PC-3 (cell line): ENCODE data around the gene CLCF1. TPM values are rescaled to one million over a fixed set of nuclear protein-coding genes. Genes with fewer than 3 reads are reported as not detected.

Source experiments
- ATAC-seq: fragments of 200-7000 bp; cut with Tn5 transposase; 2 replicates; pipeline ENCODE4 v1.9.1; 2020; ENCODE audit warnings: mild to moderate bottlenecking, moderate library complexity
- BruUV-seq: library from RNA; stranded (reverse); fragments of 400-500 nt; replicated peaks from 2 replicates; lab custom pipeline; 2021; lab: Mats Ljungman, UMichigan
- CTCF ChIA-PET: fragments of 300-600 bp; sonication (Branson Sonifier 250); formaldehyde crosslinking; loops from one replicate; lab custom pipeline; 2022; ENCODE audit warnings: antibody characterized with exemption; lab: Charles Lee
- POLR2A ChIA-PET: fragments of 300-600 bp; sonication (Branson Sonifier 250); formaldehyde crosslinking; loops from one replicate; lab custom pipeline; 2022; ENCODE audit warnings: antibody characterized with exemption; ENCODE audit not compliant: unreplicated experiment; lab: Charles Lee
- DNase-seq: peaks from one replicate; pipeline ENCODE4 v3.0.0-alpha.2; 2015
- H2AFZ ChIP-seq: fragments of 300-600 bp; sonication (generic); 2 replicates; pipeline ENCODE4 v1.6.0; 2016; ENCODE audit warnings: antibody characterized with exemption, low read length
- H3F3A ChIP-seq: fragments of 300-600 bp; sonication (generic); one replicate; pipeline ENCODE4 v1.6.0; 2017; ENCODE audit warnings: antibody characterized with exemption, low read length, control low read depth, mild to moderate bottlenecking; ENCODE audit not compliant: unreplicated experiment
- H3K27ac ChIP-seq: fragments of 300-600 bp; sonication (generic); 2 replicates; pipeline ENCODE4 v1.5.1; 2016; ENCODE audit warnings: mild to moderate bottlenecking, low read length
- H3K27me3 ChIP-seq: fragments of 300-600 bp; sonication (generic); 2 replicates; pipeline ENCODE4 v1.6.1; 2016; ENCODE audit warnings: low read length, mixed read lengths
- H3K36me3 ChIP-seq: fragments of 300-600 bp; sonication (generic); 2 replicates; pipeline ENCODE4 v1.6.1; 2016; ENCODE audit warnings: low read depth, mixed run types, low read length, mixed read lengths
- H3K4me1 ChIP-seq: fragments of 300-600 bp; sonication (generic); 2 replicates; pipeline ENCODE4 v1.5.1; 2016; ENCODE audit warnings: low read length; ENCODE audit not compliant: insufficient read depth
- H3K4me2 ChIP-seq: fragments of 300-600 bp; sonication (generic); 2 replicates; pipeline ENCODE4 v1.6.0; 2016; ENCODE audit warnings: low read length
- H3K4me3 ChIP-seq: fragments of 300-600 bp; sonication (generic); 2 replicates; pipeline ENCODE4 v1.5.1; 2016; ENCODE audit warnings: mild to moderate bottlenecking, low read length, mixed read lengths
- H3K79me2 ChIP-seq: fragments of 300-600 bp; sonication (generic); 2 replicates; pipeline ENCODE4 v1.6.1; 2017; ENCODE audit warnings: low read length, mixed read lengths
- H3K9ac ChIP-seq: fragments of 300-600 bp; sonication (generic); 2 replicates; pipeline ENCODE4 v1.6.0; 2016; ENCODE audit warnings: mild to moderate bottlenecking, low read length
- H3K9me2 ChIP-seq: fragments of 300-600 bp; sonication (generic); replicated peaks from 2 replicates; pipeline ENCODE4 v1.6.1; 2016; ENCODE audit warnings: mixed run types, low read length, mixed read lengths
- H3K9me3 ChIP-seq: fragments of 300-600 bp; sonication (generic); 2 replicates; pipeline ENCODE4 v1.6.1; 2016; ENCODE audit warnings: low read length, mixed read lengths
- H4K20me1 ChIP-seq: fragments of 300-600 bp; sonication (generic); 2 replicates; pipeline ENCODE4 v1.6.1; 2016; ENCODE audit warnings: low read length, mixed read lengths
- EZH2 ChIP-seq: fragments of 300-600 bp; sonication (generic); IDR thresholded peaks from one replicate; pipeline ENCODE4 v1.6.1; 2017; ENCODE audit warnings: antibody characterized with exemption, mild to moderate bottlenecking, low read length; ENCODE audit not compliant: unreplicated experiment
- EZH2phosphoT487 ChIP-seq: fragments of 300-600 bp; sonication (generic); IDR thresholded peaks from 2 replicates; pipeline ENCODE4 v1.6.1; 2018; ENCODE audit warnings: mild to moderate bottlenecking, antibody characterized with exemption, low read length, borderline replicate concordance
- intact Hi-C: fragments of 100-400 bp; cut with micrococcal nuclease; formaldehyde crosslinking; loops from 2 replicates; pipeline ENCODE4 v1.9.0; 2023
- total RNA-seq: library from RNA; depleted of rRNA; stranded (reverse); fragments of >200 nt; gene quantifications from 2 replicates; pipeline ENCODE4 v1.2.3, GENCODE V29; 2014
- TF ChIP-seq, protein P1 (sequence below): fragments of 300-600 bp; sonication (generic); conservative IDR thresholded peaks from 2 replicates; pipeline ENCODE4 v1.5.1; 2017; ENCODE audit warnings: antibody characterized with exemption, low read depth, mild to moderate bottlenecking, low read length

CLCF1 gene
- total RNA-seq, 1 experiment from 2014 or later, result 48.3 TPM

DNA sequence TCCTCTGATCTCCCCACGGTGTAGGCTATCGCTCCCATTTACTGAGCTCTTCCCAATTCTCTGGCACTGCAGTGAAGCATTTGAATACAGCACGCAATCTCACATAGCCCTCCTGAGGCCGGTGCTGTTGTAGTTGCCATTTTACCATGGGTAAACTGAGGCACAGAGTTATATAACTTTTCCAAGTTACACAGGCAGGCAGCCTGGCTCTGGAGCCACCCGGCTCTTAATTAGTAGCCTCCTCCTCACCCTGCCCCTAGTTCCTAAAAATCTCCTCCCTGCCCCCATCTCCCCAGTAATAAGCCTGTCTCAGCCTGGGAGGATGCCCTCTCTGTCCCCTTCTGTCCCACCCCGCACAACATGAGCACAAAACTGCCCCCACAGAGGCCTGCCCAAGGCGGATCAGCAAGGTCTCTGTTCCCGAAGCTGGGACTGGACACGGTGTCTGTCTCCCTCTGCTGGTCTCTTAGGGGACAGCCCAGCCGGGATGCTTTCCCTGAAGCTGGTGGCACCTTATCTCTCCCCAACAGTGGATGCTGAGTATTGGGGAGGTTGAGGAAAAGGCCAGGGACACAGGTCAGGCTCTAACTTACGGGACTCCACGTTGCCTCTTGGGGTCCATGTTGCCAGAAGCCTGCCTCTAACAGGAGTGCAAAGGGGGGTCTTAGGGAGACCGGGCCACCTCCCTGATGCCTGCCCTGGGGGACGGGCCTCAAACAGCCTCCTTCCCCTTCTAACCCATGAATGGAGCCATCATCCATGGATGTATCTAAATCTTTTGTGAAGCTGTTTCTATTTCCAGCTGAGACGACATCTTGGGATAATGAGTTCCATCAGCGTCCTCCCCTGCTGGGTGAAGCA, 9.1 kb upstream of the CLCF1 start:
- no peak overlapping the region for H3K9ac ChIP-seq
- ATAC-seq, result peak; percentile 51
- no peaks in the 10 kb centered on the region for H3K9me2 ChIP-seq
- H3K9me3 ChIP-seq, result no peaks in the 10 kb centered on the region
- DNase-seq, result peak; percentile 93
- ChIA-PET CTCF (interaction anchor here (0.5 to 4.7 kb wide), 11 partner anchors 8 to 120 kb away, joined by 3 to 55 read pairs (median 8); partner anchors contain the start of gene POLD4), POLR2A (interaction anchor here (0.7 kb wide), 1 partner anchor 37 kb away, joined by 3 read pairs; no protein-coding TSS in a partner anchor)
- TF ChIP-seq, protein P1, sequence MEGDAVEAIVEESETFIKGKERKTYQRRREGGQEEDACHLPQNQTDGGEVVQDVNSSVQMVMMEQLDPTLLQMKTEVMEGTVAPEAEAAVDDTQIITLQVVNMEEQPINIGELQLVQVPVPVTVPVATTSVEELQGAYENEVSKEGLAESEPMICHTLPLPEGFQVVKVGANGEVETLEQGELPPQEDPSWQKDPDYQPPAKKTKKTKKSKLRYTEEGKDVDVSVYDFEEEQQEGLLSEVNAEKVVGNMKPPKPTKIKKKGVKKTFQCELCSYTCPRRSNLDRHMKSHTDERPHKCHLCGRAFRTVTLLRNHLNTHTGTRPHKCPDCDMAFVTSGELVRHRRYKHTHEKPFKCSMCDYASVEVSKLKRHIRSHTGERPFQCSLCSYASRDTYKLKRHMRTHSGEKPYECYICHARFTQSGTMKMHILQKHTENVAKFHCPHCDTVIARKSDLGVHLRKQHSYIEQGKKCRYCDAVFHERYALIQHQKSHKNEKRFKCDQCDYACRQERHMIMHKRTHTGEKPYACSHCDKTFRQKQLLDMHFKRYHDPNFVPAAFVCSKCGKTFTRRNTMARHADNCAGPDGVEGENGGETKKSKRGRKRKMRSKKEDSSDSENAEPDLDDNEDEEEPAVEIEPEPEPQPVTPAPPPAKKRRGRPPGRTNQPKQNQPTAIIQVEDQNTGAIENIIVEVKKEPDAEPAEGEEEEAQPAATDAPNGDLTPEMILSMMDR, result peak; percentile 99
- TF ChIP-seq EZH2phosphoT487, result no peak
- H3K4me1 ChIP-seq, result peaks cover 58% of the 10 kb centered on the region
- H3K27ac ChIP-seq, result no peak overlapping the region
- H3K27me3 ChIP-seq, result no peaks in the 10 kb centered on the region
- no peaks in the 10 kb centered on the region for H3F3A ChIP-seq
- no peaks in the 10 kb centered on the region for H3K36me3 ChIP-seq
- H2AFZ ChIP-seq, result 0 out of 2 replicates have a peak overlapping the region, but pooled peaks have one; percentile 8
- no TSS peak for BruUV-seq
- no peak overlapping the region for H3K4me3 ChIP-seq
- H3K4me2 ChIP-seq, result no peak overlapping the region
- no peaks in the 10 kb centered on the region for H4K20me1 ChIP-seq
- intact Hi-C loops, result loop anchor here (1.0 kb wide), 2 partner anchors 25 to 31 kb away; no protein-coding TSS in a partner anchor
- peaks cover 11% of the 10 kb centered on the region; the same call in 1 of the 2 replicates for H3K79me2 ChIP-seq

GRCh38 chr11:67381244-67381972, 8.0 kb upstream of the CLCF1 start:
- Histone ChIP-seq H4K20me1 (no peaks in the 10 kb centered on the region), H3K9ac (no peak overlapping the region), H3K27ac (0 out of 2 replicates have a peak overlapping the region, but pooled peaks have one; percentile 4), H3K9me3 (no peaks in the 10 kb centered on the region), H3F3A (no peaks in the 10 kb centered on the region), H3K4me1 (peaks cover 69% of the 10 kb centered on the region), H3K9me2 (no peaks in the 10 kb centered on the region), H3K4me3 (no peak overlapping the region), H3K27me3 (no peaks in the 10 kb centered on the region), H3K79me2 (peaks cover 11% of the 10 kb centered on the region; the same call in 1 of the 2 replicates), H3K36me3 (no peaks in the 10 kb centered on the region), H2AFZ (no peak overlapping the region), H3K4me2 (no peak overlapping the region)
- POLR2A ChIA-PET, result interaction anchor here (0.6 kb wide), 1 partner anchor 36 kb away, joined by 4 read pairs; no protein-coding TSS in a partner anchor
- BruUV-seq, result no TSS peak
- CTCF ChIA-PET, result interaction anchor here (0.6 to 4.7 kb wide), 12 partner anchors 7 to 330 kb away, joined by 3 to 55 read pairs (median 4); partner anchors contain the start of gene POLD4
- DNase-seq, result no peak
- TF ChIP-seq EZH2 (no peak), EZH2phosphoT487 (no peak)
- TF ChIP-seq, protein P1, result no peak
- ATAC-seq, result no peak
- intact Hi-C loops, result no loop called here
